ENCODE measurements around the gene FARS2.

Gene FARS2

GRCh38 chr6:5482619-5483018, 221.3 kb downstream of the FARS2 start:
- Histone ChIP-seq H3K9ac (ENCODE audit: low read depth in 1 of 2, low read length in 2 of 2) (no peak overlapping the region), H3K27ac (ENCODE audit: low read depth in 2 of 2, low read length in 2 of 2) (no peak overlapping the region), H3K36me3 (ENCODE audit: control insufficient read depth in 2 of 2, insufficient read depth in 2 of 2, low read length in 2 of 2) (no peaks in the 10 kb centered on the region), H3K4me1 (ENCODE audit: control insufficient read depth in 2 of 2, insufficient read depth in 2 of 2, low read length in 2 of 2) (no peaks in the 10 kb centered on the region), H3K9me3 (ENCODE audit: control insufficient read depth in 2 of 2, low read length in 2 of 2) (no peaks in the 10 kb centered on the region), H3K4me3 (ENCODE audit: low read length in 2 of 2) (no peak overlapping the region), H3K27me3 (ENCODE audit: control insufficient read depth in 2 of 2, insufficient read depth in 2 of 2, low read length in 2 of 2) (no peaks in the 10 kb centered on the region)

GRCh38 chr6:5484692-5485091, 223.4 kb downstream of the FARS2 start:
- Histone ChIP-seq H3K27ac (ENCODE audit: low read depth in 2 of 2, low read length in 2 of 2) (no peak overlapping the region), H3K9me3 (ENCODE audit: control insufficient read depth in 2 of 2, low read length in 2 of 2) (no peaks in the 10 kb centered on the region), H3K9ac (ENCODE audit: low read depth in 1 of 2, low read length in 2 of 2) (no peak overlapping the region), H3K27me3 (ENCODE audit: control insufficient read depth in 2 of 2, insufficient read depth in 2 of 2, low read length in 2 of 2) (no peaks in the 10 kb centered on the region), H3K36me3 (ENCODE audit: control insufficient read depth in 2 of 2, insufficient read depth in 2 of 2, low read length in 2 of 2) (no peaks in the 10 kb centered on the region), H3K4me3 (ENCODE audit: low read length in 2 of 2) (no peak overlapping the region), H3K4me1 (ENCODE audit: control insufficient read depth in 2 of 2, insufficient read depth in 2 of 2, low read length in 2 of 2) (no peaks in the 10 kb centered on the region)

- Histone ChIP-seq H3K27me3 (ENCODE audit: control insufficient read depth in 2 of 2, insufficient read depth in 2 of 2, low read length in 2 of 2) (no peaks in the 10 kb centered on the region), H3K4me1 (ENCODE audit: control insufficient read depth in 2 of 2, insufficient read depth in 2 of 2, low read length in 2 of 2) (no peaks in the 10 kb centered on the region), H3K27ac (ENCODE audit: low read depth in 2 of 2, low read length in 2 of 2) (no peak overlapping the region), H3K36me3 (ENCODE audit: control insufficient read depth in 2 of 2, insufficient read depth in 2 of 2, low read length in 2 of 2) (no peaks in the 10 kb centered on the region), H3K9me3 (ENCODE audit: control insufficient read depth in 2 of 2, low read length in 2 of 2) (no peaks in the 10 kb centered on the region), H3K9ac (ENCODE audit: low read depth in 1 of 2, low read length in 2 of 2) (no peak overlapping the region), H3K4me3 (ENCODE audit: low read length in 2 of 2) (no peak overlapping the region)
These were observed 224.9 kb downstream of the FARS2 start for GRCh38 chr6:5486214-5486613.

- H3K27me3 ChIP-seq (ENCODE audit: control insufficient read depth in 2 of 2, insufficient read depth in 2 of 2, low read length in 2 of 2), result no peaks in the 10 kb centered on the region
- no peaks in the 10 kb centered on the region for H3K4me1 ChIP-seq (ENCODE audit: control insufficient read depth in 2 of 2, insufficient read depth in 2 of 2, low read length in 2 of 2)
- H3K27ac ChIP-seq (ENCODE audit: low read depth in 2 of 2, low read length in 2 of 2), result no peak overlapping the region
- no peaks in the 10 kb centered on the region for H3K36me3 ChIP-seq (ENCODE audit: control insufficient read depth in 2 of 2, insufficient read depth in 2 of 2, low read length in 2 of 2)
- H3K9me3 ChIP-seq (ENCODE audit: control insufficient read depth in 2 of 2, low read length in 2 of 2), result no peaks in the 10 kb centered on the region
- H3K9ac ChIP-seq (ENCODE audit: low read depth in 1 of 2, low read length in 2 of 2), result no peak overlapping the region
- no peak overlapping the region for H3K4me3 ChIP-seq (ENCODE audit: low read length in 2 of 2)
These were observed 229.3 kb downstream of the FARS2 start for GRCh38 chr6:5490501-5491069.

GRCh38 chr6:5492356-5492755, 231.0 kb downstream of the FARS2 start:
- Histone ChIP-seq H3K36me3 (ENCODE audit: control insufficient read depth in 2 of 2, insufficient read depth in 2 of 2, low read length in 2 of 2) (no peaks in the 10 kb centered on the region), H3K27ac (ENCODE audit: low read depth in 2 of 2, low read length in 2 of 2) (no peak overlapping the region), H3K9ac (ENCODE audit: low read depth in 1 of 2, low read length in 2 of 2) (no peak overlapping the region), H3K4me1 (ENCODE audit: control insufficient read depth in 2 of 2, insufficient read depth in 2 of 2, low read length in 2 of 2) (no peaks in the 10 kb centered on the region), H3K4me3 (ENCODE audit: low read length in 2 of 2) (no peak overlapping the region), H3K27me3 (ENCODE audit: control insufficient read depth in 2 of 2, insufficient read depth in 2 of 2, low read length in 2 of 2) (no peaks in the 10 kb centered on the region), H3K9me3 (ENCODE audit: control insufficient read depth in 2 of 2, low read length in 2 of 2) (no peaks in the 10 kb centered on the region)

- Histone ChIP-seq H3K4me3 (ENCODE audit: low read length in 2 of 2) (no peak overlapping the region), H3K4me1 (ENCODE audit: control insufficient read depth in 2 of 2, insufficient read depth in 2 of 2, low read length in 2 of 2) (no peaks in the 10 kb centered on the region), H3K9me3 (ENCODE audit: control insufficient read depth in 2 of 2, low read length in 2 of 2) (no peaks in the 10 kb centered on the region), H3K36me3 (ENCODE audit: control insufficient read depth in 2 of 2, insufficient read depth in 2 of 2, low read length in 2 of 2) (no peaks in the 10 kb centered on the region), H3K9ac (ENCODE audit: low read depth in 1 of 2, low read length in 2 of 2) (no peak overlapping the region), H3K27ac (ENCODE audit: low read depth in 2 of 2, low read length in 2 of 2) (no peak overlapping the region), H3K27me3 (ENCODE audit: control insufficient read depth in 2 of 2, insufficient read depth in 2 of 2, low read length in 2 of 2) (no peaks in the 10 kb centered on the region)
These were observed 232.5 kb downstream of the FARS2 start for GRCh38 chr6:5493806-5494205.

- Histone ChIP-seq H3K36me3 (ENCODE audit: control insufficient read depth in 2 of 2, insufficient read depth in 2 of 2, low read length in 2 of 2) (no peaks in the 10 kb centered on the region), H3K9ac (ENCODE audit: low read depth in 1 of 2, low read length in 2 of 2) (no peak overlapping the region), H3K27ac (ENCODE audit: low read depth in 2 of 2, low read length in 2 of 2) (no peak overlapping the region), H3K4me1 (ENCODE audit: control insufficient read depth in 2 of 2, insufficient read depth in 2 of 2, low read length in 2 of 2) (no peaks in the 10 kb centered on the region), H3K4me3 (ENCODE audit: low read length in 2 of 2) (no peak overlapping the region), H3K27me3 (ENCODE audit: control insufficient read depth in 2 of 2, insufficient read depth in 2 of 2, low read length in 2 of 2) (no peaks in the 10 kb centered on the region), H3K9me3 (ENCODE audit: control insufficient read depth in 2 of 2, low read length in 2 of 2) (no peaks in the 10 kb centered on the region)
These were observed 236.7 kb downstream of the FARS2 start for GRCh38 chr6:5497896-5498578.

GRCh38 chr6:5498579-5498899, 237.2 kb downstream of the FARS2 start:
- Histone ChIP-seq H3K9me3 (ENCODE audit: control insufficient read depth in 2 of 2, low read length in 2 of 2) (no peaks in the 10 kb centered on the region), H3K27me3 (ENCODE audit: control insufficient read depth in 2 of 2, insufficient read depth in 2 of 2, low read length in 2 of 2) (no peaks in the 10 kb centered on the region), H3K4me3 (ENCODE audit: low read length in 2 of 2) (no peak overlapping the region), H3K9ac (ENCODE audit: low read depth in 1 of 2, low read length in 2 of 2) (no peak overlapping the region), H3K36me3 (ENCODE audit: control insufficient read depth in 2 of 2, insufficient read depth in 2 of 2, low read length in 2 of 2) (no peaks in the 10 kb centered on the region), H3K27ac (ENCODE audit: low read depth in 2 of 2, low read length in 2 of 2) (no peak overlapping the region), H3K4me1 (ENCODE audit: control insufficient read depth in 2 of 2, insufficient read depth in 2 of 2, low read length in 2 of 2) (no peaks in the 10 kb centered on the region)

- no peaks in the 10 kb centered on the region for H3K27me3 ChIP-seq (ENCODE audit: control insufficient read depth in 2 of 2, insufficient read depth in 2 of 2, low read length in 2 of 2)
- no peak overlapping the region for H3K4me3 ChIP-seq (ENCODE audit: low read length in 2 of 2)
- no peaks in the 10 kb centered on the region for H3K4me1 ChIP-seq (ENCODE audit: control insufficient read depth in 2 of 2, insufficient read depth in 2 of 2, low read length in 2 of 2)
- H3K27ac ChIP-seq (ENCODE audit: low read depth in 2 of 2, low read length in 2 of 2), result no peak overlapping the region
- no peaks in the 10 kb centered on the region for H3K9me3 ChIP-seq (ENCODE audit: control insufficient read depth in 2 of 2, low read length in 2 of 2)
- no peaks in the 10 kb centered on the region for H3K36me3 ChIP-seq (ENCODE audit: control insufficient read depth in 2 of 2, insufficient read depth in 2 of 2, low read length in 2 of 2)
- no peak overlapping the region for H3K9ac ChIP-seq (ENCODE audit: low read depth in 1 of 2, low read length in 2 of 2)
These were observed 238.5 kb downstream of the FARS2 start for GRCh38 chr6:5499644-5500306.

GRCh38 chr6:5501837-5502236, 240.5 kb downstream of the FARS2 start:
- no peaks in the 10 kb centered on the region for H3K36me3 ChIP-seq (ENCODE audit: control insufficient read depth in 2 of 2, insufficient read depth in 2 of 2, low read length in 2 of 2)
- no peak overlapping the region for H3K9ac ChIP-seq (ENCODE audit: low read depth in 1 of 2, low read length in 2 of 2)
- no peak overlapping the region for H3K4me3 ChIP-seq (ENCODE audit: low read length in 2 of 2)
- no peaks in the 10 kb centered on the region for H3K4me1 ChIP-seq (ENCODE audit: control insufficient read depth in 2 of 2, insufficient read depth in 2 of 2, low read length in 2 of 2)
- no peaks in the 10 kb centered on the region for H3K9me3 ChIP-seq (ENCODE audit: control insufficient read depth in 2 of 2, low read length in 2 of 2)
- no peaks in the 10 kb centered on the region for H3K27me3 ChIP-seq (ENCODE audit: control insufficient read depth in 2 of 2, insufficient read depth in 2 of 2, low read length in 2 of 2)
- H3K27ac ChIP-seq (ENCODE audit: low read depth in 2 of 2, low read length in 2 of 2), result no peak overlapping the region

All from mucosa of rectum (tissue), 2 donors.